Measurements from ENCODE around the gene PLEK.
"Not testable (repeated sequence)": the region's sequence is repeated elsewhere in the genome, so short reads cannot be mapped to it uniquely, and the experiment has no call there.

Gene PLEK
- total RNA-seq = 0.44 to 1.1 (median 0.77) reads per million in 3 experiments

GRCh38 chr2:68365087-68365486 is at the start of gene PLEK:
Gene PLEK, plus strand, starts transcription at chr2:68365282. Its CDS starts 70 bp downstream, at chr2:68365352.
- DNase-seq = no peak

GRCh38 chr2:68316111-68316510 is 49.0 kb upstream of the PLEK start:
- DNase-seq = no peak

- DNase-seq = no peak
These were observed 46.8 kb upstream of the PLEK start for GRCh38 chr2:68317971-68318913.

- DNase-seq = no peak
These were observed 46.1 kb upstream of the PLEK start for GRCh38 chr2:68318914-68319397.

- DNase-seq = no peak
These were observed 45.5 kb upstream of the PLEK start, which contains the start of gene CNRIP1 for GRCh38 chr2:68319398-68320117. Gene CNRIP1, minus strand, starts transcription at chr2:68319949. Its CDS starts 549 bp downstream, at chr2:68319400.

GRCh38 chr2:68320118-68320641 is 44.9 kb upstream of the PLEK start:
- no peak for DNase-seq

GRCh38 chr2:68325056-68325455 is 40.0 kb upstream of the PLEK start:
- no peak for DNase-seq

- DNase-seq = no peak
These were observed 36.2 kb upstream of the PLEK start for GRCh38 chr2:68328901-68329300.

GRCh38 chr2:68330691-68331090 is 34.4 kb upstream of the PLEK start:
- DNase-seq = no peak

- DNase-seq = no peak
These were observed 32.1 kb upstream of the PLEK start for GRCh38 chr2:68333009-68333408.

GRCh38 chr2:68333931-68334330 is 31.2 kb upstream of the PLEK start:
- DNase-seq = no peak

GRCh38 chr2:68336192-68336591 is 28.9 kb upstream of the PLEK start:
- no peak for DNase-seq

GRCh38 chr2:68340226-68341061 is 24.6 kb upstream of the PLEK start:
- DNase-seq = no peak

- no peak for DNase-seq
These were observed 24.1 kb upstream of the PLEK start for GRCh38 chr2:68341062-68341329.

GRCh38 chr2:68341583-68341982 is 23.5 kb upstream of the PLEK start:
- no peak for DNase-seq

GRCh38 chr2:68342470-68342869 is 22.6 kb upstream of the PLEK start:
- DNase-seq = no peak

- no peak for DNase-seq
These were observed 21.1 kb upstream of the PLEK start for GRCh38 chr2:68344031-68344430.

- DNase-seq = no peak
These were observed 19.8 kb upstream of the PLEK start for GRCh38 chr2:68345129-68345875.

- not testable (repeated sequence) for DNase-seq
These were observed 16.0 kb upstream of the PLEK start for GRCh38 chr2:68349091-68349490.

- DNase-seq = no peak
These were observed 13.1 kb upstream of the PLEK start for GRCh38 chr2:68351997-68352396.

- no peak for DNase-seq
These were observed 12.3 kb upstream of the PLEK start for GRCh38 chr2:68352651-68353391.

All from central memory CD4-positive, alpha-beta T cell (primary cell).